ENCODE results near the gene MFN2. TPM values are rescaled to one million over a fixed set of nuclear protein-coding genes. Genes with fewer than 3 reads are reported as not detected.

Gene MFN2
- total and polyA plus RNA-seq, 2 of the 8 experiments (the other 6 are each of a cell fraction or from before 2014, with no cell fraction given): 34.0 to 62.5 TPM

DNA sequence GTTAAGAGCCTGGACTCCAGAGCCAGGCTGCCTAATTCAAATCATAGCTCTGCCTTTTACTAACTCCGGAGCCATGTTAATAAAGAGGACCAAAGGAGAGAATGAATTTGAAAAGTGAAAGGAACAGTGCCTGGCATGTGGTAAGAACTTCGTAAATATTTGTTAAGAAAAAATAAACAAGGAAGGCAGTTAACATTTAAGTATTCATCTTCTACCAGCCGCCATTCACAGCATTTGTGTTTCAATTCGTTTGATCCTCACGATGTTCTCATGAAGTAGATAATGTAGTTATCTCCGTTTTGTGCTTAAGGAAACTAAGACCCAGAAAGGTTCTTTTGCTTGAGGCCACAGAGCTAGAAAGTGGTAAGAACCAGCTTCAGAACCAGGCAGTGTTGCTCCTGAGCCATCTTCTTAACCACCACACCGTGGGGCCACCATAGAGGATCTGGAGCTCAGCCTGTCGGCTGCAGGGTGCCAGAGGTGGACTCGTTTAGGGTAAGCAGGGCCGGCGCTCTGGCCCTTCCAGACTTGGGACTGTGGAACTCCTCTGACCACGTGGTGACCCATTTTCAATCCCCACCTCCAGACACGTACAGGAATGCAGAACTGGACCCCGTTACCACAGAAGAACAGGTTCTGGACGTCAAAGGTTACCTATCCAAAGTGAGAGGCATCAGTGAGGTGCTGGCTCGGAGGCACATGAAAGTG, 11.9 kb downstream of the MFN2 start (continued):
- TF ChIP-seq, protein P1, sequence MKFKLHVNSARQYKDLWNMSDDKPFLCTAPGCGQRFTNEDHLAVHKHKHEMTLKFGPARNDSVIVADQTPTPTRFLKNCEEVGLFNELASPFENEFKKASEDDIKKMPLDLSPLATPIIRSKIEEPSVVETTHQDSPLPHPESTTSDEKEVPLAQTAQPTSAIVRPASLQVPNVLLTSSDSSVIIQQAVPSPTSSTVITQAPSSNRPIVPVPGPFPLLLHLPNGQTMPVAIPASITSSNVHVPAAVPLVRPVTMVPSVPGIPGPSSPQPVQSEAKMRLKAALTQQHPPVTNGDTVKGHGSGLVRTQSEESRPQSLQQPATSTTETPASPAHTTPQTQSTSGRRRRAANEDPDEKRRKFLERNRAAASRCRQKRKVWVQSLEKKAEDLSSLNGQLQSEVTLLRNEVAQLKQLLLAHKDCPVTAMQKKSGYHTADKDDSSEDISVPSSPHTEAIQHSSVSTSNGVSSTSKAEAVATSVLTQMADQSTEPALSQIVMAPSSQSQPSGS (IDR thresholded peaks at IDR 0.05; ENCODE audit: low read length): no peak

Measured in H1 (cell line).